Activated B cell treated with CpG ODN at 0.5 μM for 24 hours (primary cell): ENCODE data around the gene COL9A3. TPM values are rescaled to one million over a fixed set of nuclear protein-coding genes. Genes with fewer than 3 reads are reported as not detected.

Experiments used
- ATAC-seq: fragments of 200-7000 bp; cut with Tn5 transposase; one replicate; pipeline ENCODE4 v1.10.0; 2021; ENCODE audit warnings: low read depth, mild to moderate bottlenecking, moderate library complexity
- CTCF ChIA-PET: fragments of 350-600 bp; sonication (Branson Sonifier 250); formaldehyde crosslinking; loops from one replicate; lab custom pipeline; 2021; ENCODE audit warnings: antibody characterized with exemption; lab: Charles Lee
- POLR2A ChIA-PET: fragments of 350-600 bp; sonication (Branson Sonifier 250); formaldehyde crosslinking; loops from one replicate; lab custom pipeline; 2021; ENCODE audit warnings: antibody characterized with exemption; lab: Charles Lee
- DNase-seq: peaks from one replicate; pipeline ENCODE4 v3.0.0; 2022
- H3K27ac Mint-ChIP-seq: one replicate; pipeline ENCODE4 v1.8.0; 2020; ENCODE audit warnings: mixed read lengths
- H3K27me3 Mint-ChIP-seq: one replicate; pipeline ENCODE4 v1.8.0; 2021; ENCODE audit warnings: mixed read lengths
- H3K36me3 Mint-ChIP-seq: one replicate; pipeline ENCODE4 v1.8.0; 2021; ENCODE audit warnings: low read depth, mixed read lengths
- H3K4me1 Mint-ChIP-seq: one replicate; pipeline ENCODE4 v1.8.0; 2021; ENCODE audit warnings: mixed read lengths
- H3K4me3 Mint-ChIP-seq: one replicate; pipeline ENCODE4 v1.8.0; 2020; ENCODE audit warnings: mild to moderate bottlenecking, mixed read lengths
- H3K9me3 Mint-ChIP-seq: one replicate; pipeline ENCODE4 v1.8.0; 2020; ENCODE audit warnings: mixed read lengths
- intact Hi-C: fragments of 100-400 bp; cut with micrococcal nuclease; formaldehyde crosslinking; loops from one replicate; pipeline ENCODE4 v1.15.1; 2024
- total RNA-seq: library from RNA; stranded (reverse); gene quantifications from 2 replicates; pipeline ENCODE4 v1.2.3, GENCODE V29; 2022
- TF ChIP-seq, protein P1 (sequence below): fragments of 200-600 bp; IDR thresholded peaks from one replicate; pipeline ENCODE4 v1.8.0; 2022; ENCODE audit warnings: antibody characterized with exemption, mild to moderate bottlenecking

The COL9A3 gene
- total RNA-seq, 1 donor from 2014 or later = 37.6 TPM

DNA sequence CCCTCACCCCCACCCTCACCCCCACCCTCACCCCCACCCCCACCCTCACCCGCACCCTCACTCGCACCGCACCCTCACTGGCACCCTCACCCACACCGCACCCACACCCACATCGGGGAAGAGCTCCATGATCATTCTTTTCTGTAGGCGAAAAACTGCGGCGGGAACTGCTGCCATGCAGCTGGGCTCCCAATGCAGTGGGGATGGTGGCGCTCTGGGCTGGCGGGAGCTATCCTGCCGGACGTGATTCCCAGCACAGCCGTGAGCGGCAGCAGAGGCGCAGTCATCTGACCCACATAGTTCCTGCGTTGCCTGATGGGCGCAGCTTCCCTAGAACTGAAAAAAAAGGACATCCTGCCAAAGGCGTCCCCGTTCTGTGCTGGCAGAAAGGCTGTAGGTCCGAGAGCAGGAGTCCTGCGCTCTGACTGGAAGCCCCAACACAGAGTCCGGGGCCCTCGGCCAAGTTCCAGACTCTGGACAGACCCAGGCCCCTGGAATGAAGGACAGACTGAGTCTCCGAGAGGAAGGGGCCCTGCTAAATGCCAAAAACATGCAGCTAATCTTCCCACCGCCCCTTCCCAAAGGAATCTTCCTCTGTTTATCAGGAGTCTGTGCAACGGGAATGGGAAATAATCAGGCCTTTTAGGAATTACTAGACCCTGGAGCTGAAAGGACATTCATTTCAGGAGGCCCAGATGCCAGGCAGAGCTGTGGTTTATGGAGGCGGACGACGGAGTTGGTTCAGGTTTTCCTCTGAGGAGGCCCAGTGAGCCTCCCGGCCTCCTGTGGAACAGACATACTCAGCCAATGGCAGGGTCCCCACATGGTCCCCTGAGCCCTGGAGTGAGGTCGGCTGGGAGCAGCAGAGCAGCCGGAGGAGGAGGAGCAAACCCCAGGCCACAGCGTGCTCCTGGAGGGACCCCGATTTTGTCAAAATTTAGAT is 58.8 kb downstream of the COL9A3 start:
- ATAC-seq (no peak), DNase-seq (no peak)
- CTCF ChIA-PET = no interaction called here
- no peak overlapping the region for H3K27ac Mint-ChIP-seq
- H3K36me3 Mint-ChIP-seq = no peaks in the 10 kb centered on the region
- H3K27me3 Mint-ChIP-seq = peaks cover 3% of the 10 kb centered on the region
- H3K4me3 Mint-ChIP-seq = no peak overlapping the region
- POLR2A ChIA-PET = no interaction called here
- intact Hi-C loops = no loop called here
- TF ChIP-seq, protein P1, sequence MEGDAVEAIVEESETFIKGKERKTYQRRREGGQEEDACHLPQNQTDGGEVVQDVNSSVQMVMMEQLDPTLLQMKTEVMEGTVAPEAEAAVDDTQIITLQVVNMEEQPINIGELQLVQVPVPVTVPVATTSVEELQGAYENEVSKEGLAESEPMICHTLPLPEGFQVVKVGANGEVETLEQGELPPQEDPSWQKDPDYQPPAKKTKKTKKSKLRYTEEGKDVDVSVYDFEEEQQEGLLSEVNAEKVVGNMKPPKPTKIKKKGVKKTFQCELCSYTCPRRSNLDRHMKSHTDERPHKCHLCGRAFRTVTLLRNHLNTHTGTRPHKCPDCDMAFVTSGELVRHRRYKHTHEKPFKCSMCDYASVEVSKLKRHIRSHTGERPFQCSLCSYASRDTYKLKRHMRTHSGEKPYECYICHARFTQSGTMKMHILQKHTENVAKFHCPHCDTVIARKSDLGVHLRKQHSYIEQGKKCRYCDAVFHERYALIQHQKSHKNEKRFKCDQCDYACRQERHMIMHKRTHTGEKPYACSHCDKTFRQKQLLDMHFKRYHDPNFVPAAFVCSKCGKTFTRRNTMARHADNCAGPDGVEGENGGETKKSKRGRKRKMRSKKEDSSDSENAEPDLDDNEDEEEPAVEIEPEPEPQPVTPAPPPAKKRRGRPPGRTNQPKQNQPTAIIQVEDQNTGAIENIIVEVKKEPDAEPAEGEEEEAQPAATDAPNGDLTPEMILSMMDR = no peak
- peaks cover 5% of the 10 kb centered on the region for H3K4me1 Mint-ChIP-seq
- H3K9me3 Mint-ChIP-seq = no peaks in the 10 kb centered on the region

DNA sequence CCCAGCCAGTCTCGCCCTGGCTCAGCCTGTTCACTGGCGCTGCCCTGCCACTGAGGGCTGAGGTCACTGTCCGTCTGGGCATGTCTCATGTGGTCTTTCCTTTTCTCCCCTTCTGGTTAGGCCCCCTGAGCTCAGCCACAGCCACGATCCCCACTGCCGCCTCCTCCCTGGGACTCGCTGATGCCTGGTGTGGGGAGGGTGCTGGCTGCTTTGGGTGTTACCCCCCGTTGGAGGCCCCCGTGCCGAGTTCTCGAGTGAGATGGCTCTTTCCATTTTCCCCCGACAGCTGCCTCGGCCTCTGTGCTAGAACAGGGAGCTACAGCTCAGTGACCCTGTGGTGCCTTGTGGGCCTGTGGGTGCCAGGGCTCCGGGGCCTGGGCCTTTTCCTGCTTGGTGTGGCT is 59.7 kb downstream of the COL9A3 start:
- ATAC-seq (no peak), DNase-seq (no peak)
- intact Hi-C loops = no loop called here
- Mint-ChIP-seq H3K4me3 (no peak overlapping the region), H3K36me3 (peaks cover 3% of the 10 kb centered on the region), H3K27ac (no peak overlapping the region), H3K4me1 (peaks cover 5% of the 10 kb centered on the region), H3K9me3 (no peaks in the 10 kb centered on the region), H3K27me3 (no peaks in the 10 kb centered on the region)
- CTCF ChIA-PET = interaction anchor here (1.2 kb wide), 1 partner anchor 132 kb away, joined by 3 read pairs; no protein-coding TSS in a partner anchor
- POLR2A ChIA-PET = no interaction called here
- TF ChIP-seq, protein P1 = no peak

DNA sequence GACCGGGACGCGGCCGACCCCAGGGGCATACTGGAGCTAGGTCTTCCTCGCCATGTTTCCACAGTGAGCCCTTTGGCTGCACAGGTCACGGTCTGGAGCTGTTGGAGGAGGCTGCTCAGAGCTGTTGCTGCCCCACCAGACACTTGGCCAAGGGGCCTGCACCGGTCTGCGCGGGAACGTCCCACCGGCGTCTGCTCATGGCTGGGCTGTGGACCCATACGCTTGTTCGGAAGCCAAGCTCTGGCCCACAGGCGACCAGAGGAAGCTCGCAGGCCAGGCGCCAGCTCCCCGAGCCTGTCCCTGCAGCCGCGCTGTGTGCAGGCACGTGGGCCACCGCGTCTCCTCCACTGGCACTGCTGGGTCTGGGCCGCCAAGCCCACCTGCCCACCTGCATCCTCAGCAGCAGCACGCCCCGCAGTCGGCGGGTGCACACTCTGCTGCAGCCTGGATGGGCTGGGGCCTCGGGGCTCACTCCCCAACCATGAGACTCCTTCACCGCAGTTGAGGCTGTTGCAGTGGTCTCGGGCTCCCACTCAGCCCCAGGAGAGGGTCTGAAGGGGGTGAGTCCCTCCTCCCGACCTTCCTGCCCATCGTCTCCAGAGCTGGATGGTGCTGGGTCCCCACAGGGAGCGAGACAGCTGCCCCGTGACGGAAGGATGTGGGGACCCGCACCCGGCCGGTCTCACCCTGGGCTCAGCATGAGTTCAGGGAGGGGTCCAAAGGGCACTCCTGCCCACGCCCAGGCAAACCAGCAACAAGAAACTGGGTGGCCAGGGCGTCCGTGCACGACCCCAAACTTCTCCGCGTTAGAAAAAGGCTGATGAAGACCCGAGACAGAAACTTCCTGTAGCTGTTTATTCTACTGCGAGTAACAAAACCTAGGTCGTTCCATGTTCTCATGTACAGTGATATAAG is 60.3 kb downstream of the COL9A3 start:
- intact Hi-C loops = no loop called here
- TF ChIP-seq, protein P1 = no peak
- ChIA-PET POLR2A (no interaction called here), CTCF (interaction anchor here (1.2 kb wide), 1 partner anchor 132 kb away, joined by 3 read pairs; no protein-coding TSS in a partner anchor)
- H3K4me3 Mint-ChIP-seq = no peak overlapping the region
- peaks cover 10% of the 10 kb centered on the region for H3K36me3 Mint-ChIP-seq
- ATAC-seq = no peak
- no peaks in the 10 kb centered on the region for H3K27me3 Mint-ChIP-seq
- H3K9me3 Mint-ChIP-seq = no peaks in the 10 kb centered on the region
- H3K27ac Mint-ChIP-seq = no peak overlapping the region
- peaks cover 5% of the 10 kb centered on the region for H3K4me1 Mint-ChIP-seq
- no peak for DNase-seq

DNA sequence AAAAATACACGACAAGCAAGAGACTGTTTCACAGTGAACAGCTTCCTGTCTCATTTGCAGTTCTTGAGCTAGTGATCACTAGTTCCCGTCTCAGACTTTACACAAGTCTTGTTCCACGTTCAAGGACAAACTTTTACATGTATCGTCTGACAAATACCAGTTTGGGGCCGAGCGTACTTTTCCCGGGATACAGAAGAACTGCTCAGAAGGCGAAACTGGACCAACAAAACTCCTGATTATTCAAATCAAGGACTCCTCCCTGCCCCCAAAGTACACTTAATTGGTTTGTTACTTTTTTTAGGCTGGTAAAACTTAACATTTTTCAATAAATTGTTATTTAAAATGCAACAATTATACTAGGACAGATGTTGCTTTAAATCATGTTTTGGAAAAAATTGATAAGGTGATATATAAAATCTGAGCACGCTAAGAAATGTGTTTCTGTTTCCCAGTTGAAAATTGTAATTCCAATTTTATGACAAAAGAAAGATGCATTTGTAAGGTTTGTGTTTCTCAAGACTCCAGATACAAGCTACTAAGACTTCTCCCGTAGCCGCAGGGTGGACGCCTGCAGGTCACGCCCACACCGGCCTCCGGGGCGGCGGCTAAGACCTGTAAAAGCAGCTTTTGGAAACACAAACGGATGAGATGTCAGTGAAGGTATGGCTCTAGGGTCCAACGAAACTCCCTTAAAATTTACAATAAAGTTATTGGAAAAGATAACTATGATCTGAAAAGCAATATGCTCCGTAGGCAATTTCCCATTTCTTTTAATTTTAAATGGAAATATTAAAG is 61.6 kb downstream of the COL9A3 start:
- Mint-ChIP-seq H3K27ac (no peak overlapping the region), H3K4me3 (no peak overlapping the region), H3K27me3 (no peaks in the 10 kb centered on the region), H3K9me3 (no peaks in the 10 kb centered on the region), H3K36me3 (peaks cover 11% of the 10 kb centered on the region), H3K4me1 (peaks cover 2% of the 10 kb centered on the region)
- intact Hi-C loops = no loop called here
- POLR2A ChIA-PET = no interaction called here
- CTCF ChIA-PET = no interaction called here
- TF ChIP-seq, protein P1 = no peak
- ATAC-seq (no peak), DNase-seq (no peak)
